Lower lobe of right lung (tissue), 2 donors: ENCODE measurements around the gene CCL1. TPM values are rescaled to one million over a fixed set of nuclear protein-coding genes. Genes with fewer than 3 reads are reported as not detected.
A peak's percentile ranks its signal among the peaks of the same experiment; 100 is the strongest.

Experiments
- ATAC-seq, 2 donors: fragments of 200-7000 bp; cut with Tn5 transposase; one replicate each; pipeline ENCODE4 v1.9.1; 2020 to 2022; ENCODE audit warnings: mild to moderate bottlenecking in 2 of 2, moderate library complexity in 2 of 2
- DNase-seq: peaks from one replicate; pipeline ENCODE4 v3.0.0-alpha.2; 2020
- H3K27ac ChIP-seq: fragments of 200-600 bp; one replicate; pipeline ENCODE4 v1.8.0; 2022
- H3K27me3 ChIP-seq: fragments of 200-600 bp; one replicate; pipeline ENCODE4 v1.8.0; 2022; ENCODE audit warnings: low read depth
- H3K36me3 ChIP-seq: fragments of 200-600 bp; one replicate; pipeline ENCODE4 v1.8.0; 2022; ENCODE audit warnings: mild to moderate bottlenecking
- H3K4me1 ChIP-seq: fragments of 200-600 bp; one replicate; pipeline ENCODE4 v1.8.0; 2022
- H3K4me3 ChIP-seq: fragments of 200-600 bp; one replicate; pipeline ENCODE4 v1.8.0; 2022; ENCODE audit warnings: mild to moderate bottlenecking
- H3K9me3 ChIP-seq: fragments of 200-600 bp; one replicate; pipeline ENCODE4 v1.8.0; 2022
- intact Hi-C: fragments of 100-400 bp; cut with DNase I; formaldehyde crosslinking; loops from one replicate; pipeline ENCODE4 v1.11.0; 2022
- total RNA-seq: library from RNA; stranded (reverse); fragmentation: NEBNext Ultra II Directional; extraction: Animal tissue kit (Norgen Biotek cat#: 25700); gene quantifications from one replicate; pipeline ENCODE4 v1.2.1, GENCODE V29; 2021
- TF ChIP-seq, protein P1 (sequence below): fragments of 200-600 bp; IDR thresholded peaks from one replicate; pipeline ENCODE4 v1.8.0; 2022; ENCODE audit warnings: antibody characterized with exemption, mild to moderate bottlenecking
- donor health status: DM: no; HTN: yes; CAD: no; lungs with severe emphysema.

Gene CCL1
- total RNA-seq, 1 donor from 2014 or later: not detected

DNA sequence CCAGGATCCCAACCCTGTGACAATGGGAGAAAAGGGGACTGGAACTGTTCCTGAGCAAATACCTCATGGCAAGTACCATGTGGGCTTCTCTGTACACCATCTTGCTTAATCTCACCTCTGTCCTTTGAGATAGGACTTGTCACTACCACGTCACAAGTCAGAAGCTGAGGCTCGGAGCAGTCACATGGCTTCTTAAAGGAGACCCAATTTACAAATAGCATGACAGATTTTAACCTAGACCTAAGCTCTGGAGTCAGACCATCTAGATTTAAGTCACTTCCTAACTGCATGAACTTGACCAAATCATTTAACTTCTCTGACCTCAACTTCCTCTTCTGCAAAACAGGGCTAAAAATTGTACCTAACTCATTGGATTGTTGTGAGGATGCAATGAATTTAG is 36.0 kb upstream of the CCL1 start:
- H3K4me3 ChIP-seq: no peak overlapping the region
- ATAC-seq: peak in 1 of 2 donors; percentile 51
- intact Hi-C loops: no loop called here
- no peak for DNase-seq
- H3K27me3 ChIP-seq: peaks cover 5% of the 10 kb centered on the region
- H3K4me1 ChIP-seq: peaks cover 6% of the 10 kb centered on the region
- H3K27ac ChIP-seq: no peak overlapping the region
- no peaks in the 10 kb centered on the region for H3K9me3 ChIP-seq
- TF ChIP-seq, protein P1, sequence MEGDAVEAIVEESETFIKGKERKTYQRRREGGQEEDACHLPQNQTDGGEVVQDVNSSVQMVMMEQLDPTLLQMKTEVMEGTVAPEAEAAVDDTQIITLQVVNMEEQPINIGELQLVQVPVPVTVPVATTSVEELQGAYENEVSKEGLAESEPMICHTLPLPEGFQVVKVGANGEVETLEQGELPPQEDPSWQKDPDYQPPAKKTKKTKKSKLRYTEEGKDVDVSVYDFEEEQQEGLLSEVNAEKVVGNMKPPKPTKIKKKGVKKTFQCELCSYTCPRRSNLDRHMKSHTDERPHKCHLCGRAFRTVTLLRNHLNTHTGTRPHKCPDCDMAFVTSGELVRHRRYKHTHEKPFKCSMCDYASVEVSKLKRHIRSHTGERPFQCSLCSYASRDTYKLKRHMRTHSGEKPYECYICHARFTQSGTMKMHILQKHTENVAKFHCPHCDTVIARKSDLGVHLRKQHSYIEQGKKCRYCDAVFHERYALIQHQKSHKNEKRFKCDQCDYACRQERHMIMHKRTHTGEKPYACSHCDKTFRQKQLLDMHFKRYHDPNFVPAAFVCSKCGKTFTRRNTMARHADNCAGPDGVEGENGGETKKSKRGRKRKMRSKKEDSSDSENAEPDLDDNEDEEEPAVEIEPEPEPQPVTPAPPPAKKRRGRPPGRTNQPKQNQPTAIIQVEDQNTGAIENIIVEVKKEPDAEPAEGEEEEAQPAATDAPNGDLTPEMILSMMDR: no peak
- no peaks in the 10 kb centered on the region for H3K36me3 ChIP-seq

DNA sequence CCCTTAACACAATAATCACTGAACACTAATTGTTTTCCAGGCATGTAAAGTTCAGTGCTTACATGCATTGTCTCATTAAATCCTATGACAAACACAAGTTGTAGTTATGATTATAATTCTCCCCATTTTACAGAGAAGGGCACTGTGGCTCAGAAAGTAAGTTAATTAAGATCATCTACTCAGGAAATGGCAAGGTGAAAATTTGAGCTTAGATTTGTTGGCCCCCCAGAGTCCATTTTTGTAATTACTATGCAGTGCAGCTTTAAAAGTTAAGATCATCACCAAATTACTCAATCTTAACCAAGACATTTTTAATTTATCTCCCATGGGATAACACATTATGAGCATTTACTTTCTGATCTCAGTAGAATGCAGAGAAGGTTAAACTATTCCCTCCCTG is 34.2 kb upstream of the CCL1 start:
- peaks cover 5% of the 10 kb centered on the region for H3K27me3 ChIP-seq
- H3K4me3 ChIP-seq: no peak overlapping the region
- no peaks in the 10 kb centered on the region for H3K36me3 ChIP-seq
- intact Hi-C loops: no loop called here
- H3K4me1 ChIP-seq: peaks cover 6% of the 10 kb centered on the region
- H3K9me3 ChIP-seq: no peaks in the 10 kb centered on the region
- no peak for ATAC-seq
- TF ChIP-seq, protein P1: no peak
- no peak overlapping the region for H3K27ac ChIP-seq
- DNase-seq: no peak

- TF ChIP-seq, protein P1: no peak
- no peak for DNase-seq
- Histone ChIP-seq H3K27me3 (no peaks in the 10 kb centered on the region), H3K9me3 (no peaks in the 10 kb centered on the region), H3K27ac (no peak overlapping the region), H3K36me3 (no peaks in the 10 kb centered on the region), H3K4me3 (no peak overlapping the region), H3K4me1 (no peaks in the 10 kb centered on the region)
- ATAC-seq: no peak
- intact Hi-C loops: no loop called here
Measured at GRCh38 chr17:34393401-34393800, 30.4 kb upstream of the CCL1 start.

- Histone ChIP-seq H3K9me3 (no peaks in the 10 kb centered on the region), H3K27me3 (no peaks in the 10 kb centered on the region), H3K27ac (no peak overlapping the region), H3K4me3 (no peak overlapping the region), H3K36me3 (no peaks in the 10 kb centered on the region), H3K4me1 (no peaks in the 10 kb centered on the region)
- TF ChIP-seq, protein P1: no peak
- no peak for ATAC-seq
- DNase-seq: no peak
- intact Hi-C loops: no loop called here
Measured at GRCh38 chr17:34391241-34391640, 28.2 kb upstream of the CCL1 start.

DNA sequence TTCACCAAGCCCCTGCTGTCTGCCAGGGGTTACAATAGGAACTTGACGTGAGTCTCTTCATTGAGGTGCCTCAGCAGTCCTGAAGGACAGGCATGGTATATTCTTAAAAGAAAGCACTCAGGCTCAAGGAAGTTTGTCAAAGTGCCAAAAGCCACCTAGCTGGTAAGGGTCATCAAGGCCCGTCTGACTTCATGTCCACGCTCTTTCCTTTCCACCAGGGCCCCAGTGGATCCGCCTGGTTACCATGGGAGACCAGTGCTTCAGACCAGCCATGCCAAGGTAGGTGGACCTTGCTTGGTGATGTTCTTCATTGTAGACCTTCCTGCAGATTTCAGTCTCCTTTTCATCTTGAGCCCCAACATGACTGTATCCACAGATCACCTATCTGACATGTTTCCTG is 27.6 kb upstream of the CCL1 start:
- Histone ChIP-seq H3K4me3 (no peak overlapping the region), H3K4me1 (no peaks in the 10 kb centered on the region), H3K36me3 (no peaks in the 10 kb centered on the region), H3K27me3 (no peaks in the 10 kb centered on the region), H3K9me3 (no peaks in the 10 kb centered on the region), H3K27ac (no peak overlapping the region)
- DNase-seq (no peak), ATAC-seq (no peak)
- TF ChIP-seq, protein P1: no peak
- intact Hi-C loops: no loop called here
